Brain microvascular endothelial cell (primary cell): Measurements from ENCODE around the gene ALOX5.
"Not testable (repeated sequence)": the region's sequence is repeated elsewhere in the genome, so short reads cannot be mapped to it uniquely, and the experiment has no call there.

Source experiments
- DNase-seq: peaks from one replicate; pipeline ENCODE4 v3.0.0-alpha.2; 2020
- H3K27ac ChIP-seq: fragments of 250-450 bp; sonication (Bioruptor Pico); 2 replicates; pipeline ENCODE4 v1.5.1; 2020; ENCODE audit warnings: mild to moderate bottlenecking, moderate library complexity
- H3K27me3 ChIP-seq: fragments of 250-450 bp; sonication (Bioruptor Pico); replicated peaks from 2 replicates; pipeline ENCODE4 v1.5.1; 2020; ENCODE audit warnings: mild to moderate bottlenecking
- H3K36me3 ChIP-seq: fragments of 250-450 bp; sonication (Bioruptor Pico); replicated peaks from 2 replicates; pipeline ENCODE4 v1.5.1; 2020; ENCODE audit warnings: mild to moderate bottlenecking
- H3K4me3 ChIP-seq: 2 replicates; pipeline ENCODE4 v1.5.1; 2011; ENCODE audit warnings: low read depth, mild to moderate bottlenecking, control low read depth, low read length, moderate library complexity
- CTCF ChIP-seq: IDR thresholded peaks from 2 replicates; pipeline ENCODE4 v1.5.1; 2011; ENCODE audit warnings: low read depth, mild to moderate bottlenecking, moderate library complexity, low read length, control low read depth, inconsistent platforms; ENCODE audit errors: missing control alignments
- in situ Hi-C: cut with HindIII; loops from 2 replicates; pipeline ENCODE4 v1.10.0; 2017; ENCODE audit warnings: low sequenced_read_pairs, low pct_ligation_motif_present

Gene ALOX5

GRCh38 chr10:45404087-45404769 is 30.2 kb downstream of the ALOX5 start:
- no peak for DNase-seq
- no peaks in the 10 kb centered on the region for H3K36me3 ChIP-seq
- no peak overlapping the region for H3K27ac ChIP-seq
- in situ Hi-C loops: no loop called here
- peaks cover 8% of the 10 kb centered on the region for H3K27me3 ChIP-seq
- no peak overlapping the region for H3K4me3 ChIP-seq
- TF ChIP-seq CTCF: no peak

GRCh38 chr10:45404770-45405120 is 30.7 kb downstream of the ALOX5 start:
- no peak overlapping the region for H3K4me3 ChIP-seq

GRCh38 chr10:45407542-45407941 is 33.5 kb downstream of the ALOX5 start:
- no peak for DNase-seq
- H3K27me3 ChIP-seq: peaks cover 8% of the 10 kb centered on the region
- no peak for TF ChIP-seq CTCF
- no peak overlapping the region for H3K4me3 ChIP-seq
- no peak overlapping the region for H3K27ac ChIP-seq
- in situ Hi-C loops: no loop called here
- no peaks in the 10 kb centered on the region for H3K36me3 ChIP-seq

More at GRCh38 chr10:45404770-45405120, 30.7 kb downstream of the ALOX5 start:
- no peak for TF ChIP-seq CTCF
- H3K36me3 ChIP-seq: no peaks in the 10 kb centered on the region
- no peak for DNase-seq
- in situ Hi-C loops: no loop called here
- no peak overlapping the region for H3K27ac ChIP-seq
- peaks cover 8% of the 10 kb centered on the region for H3K27me3 ChIP-seq

- no peak for DNase-seq
- in situ Hi-C loops: no loop called here
- Histone ChIP-seq H3K4me3 (no peak overlapping the region), H3K27me3 (peaks cover 8% of the 10 kb centered on the region), H3K36me3 (no peaks in the 10 kb centered on the region), H3K27ac (no peak overlapping the region)
- TF ChIP-seq CTCF: no peak
Observed at GRCh38 chr10:45408421-45409319, 34.7 kb downstream of the ALOX5 start.

GRCh38 chr10:45409347-45409746 is 35.3 kb downstream of the ALOX5 start:
- H3K4me3 ChIP-seq, in situ Hi-C loops, DNase-seq, H3K27ac ChIP-seq, H3K27me3 ChIP-seq, H3K36me3 ChIP-seq: not testable (repeated sequence)

- Histone ChIP-seq H3K27ac (no peak overlapping the region), H3K27me3 (peaks cover 8% of the 10 kb centered on the region), H3K4me3 (no peak overlapping the region), H3K36me3 (no peaks in the 10 kb centered on the region)
- DNase-seq: no peak
- in situ Hi-C loops: no loop called here
- TF ChIP-seq CTCF: no peak
Observed at GRCh38 chr10:45409782-45410181, 35.8 kb downstream of the ALOX5 start.
